ENCODE results near the gene CUEDC1. TPM values are rescaled to one million over a fixed set of nuclear protein-coding genes. Genes with fewer than 3 reads are reported as not detected.

Gene CUEDC1
- total and polyA plus RNA-seq, 9 of the 15 experiments (the other 6 are each of a cell fraction or from before 2014, with no cell fraction given) = 0.20 to 4.1 (median 1.6) TPM; not detected in 1

- no peak overlapping the region for H3K27ac ChIP-seq (ENCODE audit: extremely low read depth, low read depth, low read length)
- FAIRE-seq = no peak
- ATAC-seq = no peak
Measured at GRCh38 chr17:57886020-57886419, 69.2 kb downstream of the CUEDC1 start.

More at GRCh38 chr17:57886020-57886419, 69.2 kb downstream of the CUEDC1 start:
- H3K4me1 ChIP-seq (replicated peaks in 1 of 2; ENCODE audit: control insufficient read depth in 2 of 2, insufficient read depth in 2 of 2, low read length in 2 of 2) = peaks cover 0 to 8% of the 10 kb centered on the region in 2 experiments; a peak in 2 of 5 replicates
- H3K9ac ChIP-seq (ENCODE audit: insufficient read depth in 1 of 2, low read depth in 2 of 2, low read length in 2 of 2) = no peak overlapping the region
- no peak for TF ChIP-seq ZNF165 (CRISPR knock-in tag; IDR thresholded peaks at IDR 0.05; ENCODE audit: borderline replicate concordance)
- TF ChIP-seq SMAD1 (IDR thresholded peaks at IDR 0.05; ENCODE audit: low read depth, low read length, partially characterized antibody) = no peak
- no peak for TF ChIP-seq ZZZ3 (IDR thresholded peaks at IDR 0.05)
- TF ChIP-seq, protein P1, sequence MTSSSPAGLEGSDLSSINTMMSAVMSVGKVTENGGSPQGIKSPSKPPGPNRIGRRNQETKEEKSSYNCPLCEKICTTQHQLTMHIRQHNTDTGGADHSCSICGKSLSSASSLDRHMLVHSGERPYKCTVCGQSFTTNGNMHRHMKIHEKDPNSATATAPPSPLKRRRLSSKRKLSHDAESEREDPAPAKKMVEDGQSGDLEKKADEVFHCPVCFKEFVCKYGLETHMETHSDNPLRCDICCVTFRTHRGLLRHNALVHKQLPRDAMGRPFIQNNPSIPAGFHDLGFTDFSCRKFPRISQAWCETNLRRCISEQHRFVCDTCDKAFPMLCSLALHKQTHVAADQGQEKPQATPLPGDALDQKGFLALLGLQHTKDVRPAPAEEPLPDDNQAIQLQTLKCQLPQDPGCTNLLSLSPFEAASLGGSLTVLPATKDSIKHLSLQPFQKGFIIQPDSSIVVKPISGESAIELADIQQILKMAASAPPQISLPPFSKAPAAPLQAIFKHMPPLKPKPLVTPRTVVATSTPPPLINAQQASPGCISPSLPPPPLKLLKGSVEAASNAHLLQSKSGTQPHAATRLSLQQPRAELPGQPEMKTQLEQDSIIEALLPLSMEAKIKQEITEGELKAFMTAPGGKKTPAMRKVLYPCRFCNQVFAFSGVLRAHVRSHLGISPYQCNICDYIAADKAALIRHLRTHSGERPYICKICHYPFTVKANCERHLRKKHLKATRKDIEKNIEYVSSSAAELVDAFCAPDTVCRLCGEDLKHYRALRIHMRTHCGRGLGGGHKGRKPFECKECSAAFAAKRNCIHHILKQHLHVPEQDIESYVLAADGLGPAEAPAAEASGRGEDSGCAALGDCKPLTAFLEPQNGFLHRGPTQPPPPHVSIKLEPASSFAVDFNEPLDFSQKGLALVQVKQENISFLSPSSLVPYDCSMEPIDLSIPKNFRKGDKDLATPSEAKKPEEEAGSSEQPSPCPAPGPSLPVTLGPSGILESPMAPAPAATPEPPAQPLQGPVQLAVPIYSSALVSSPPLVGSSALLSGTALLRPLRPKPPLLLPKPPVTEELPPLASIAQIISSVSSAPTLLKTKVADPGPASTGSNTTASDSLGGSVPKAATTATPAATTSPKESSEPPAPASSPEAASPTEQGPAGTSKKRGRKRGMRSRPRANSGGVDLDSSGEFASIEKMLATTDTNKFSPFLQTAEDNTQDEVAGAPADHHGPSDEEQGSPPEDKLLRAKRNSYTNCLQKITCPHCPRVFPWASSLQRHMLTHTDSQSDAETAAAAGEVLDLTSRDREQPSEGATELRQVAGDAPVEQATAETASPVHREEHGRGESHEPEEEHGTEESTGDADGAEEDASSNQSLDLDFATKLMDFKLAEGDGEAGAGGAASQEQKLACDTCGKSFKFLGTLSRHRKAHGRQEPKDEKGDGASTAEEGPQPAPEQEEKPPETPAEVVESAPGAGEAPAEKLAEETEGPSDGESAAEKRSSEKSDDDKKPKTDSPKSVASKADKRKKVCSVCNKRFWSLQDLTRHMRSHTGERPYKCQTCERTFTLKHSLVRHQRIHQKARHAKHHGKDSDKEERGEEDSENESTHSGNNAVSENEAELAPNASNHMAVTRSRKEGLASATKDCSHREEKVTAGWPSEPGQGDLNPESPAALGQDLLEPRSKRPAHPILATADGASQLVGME (CRISPR knock-in tag; IDR thresholded peaks at IDR 0.05) = no peak
- no peak for TF ChIP-seq E2F3 (CRISPR knock-in tag; IDR thresholded peaks at IDR 0.05)
- TF ChIP-seq CBX1 (IDR thresholded peaks at IDR 0.05; ENCODE audit: low read depth) = no peak
- TF ChIP-seq ZNF197 (CRISPR knock-in tag; IDR thresholded peaks at IDR 0.05; ENCODE audit: low read depth) = no peak
- TF ChIP-seq SRSF3 (IDR thresholded peaks at IDR 0.05; ENCODE audit: insufficient read depth, low read length) = no peak
- TF ChIP-seq CBFA2T3 (IDR thresholded peaks at IDR 0.05) = no peak
- no peak for TF ChIP-seq ZNF384 (IDR thresholded peaks at IDR 0.05; ENCODE audit: low read depth, low read length)
- no peak for TF ChIP-seq CAMTA2 (CRISPR knock-in tag; conservative IDR thresholded peaks at IDR 0.05)
- no peak for TF ChIP-seq NEUROD1 (IDR thresholded peaks at IDR 0.05; ENCODE audit: borderline replicate concordance, low read depth, low read length, partially characterized antibody)
- no peak for TF ChIP-seq ETV5 (CRISPR knock-in tag; IDR thresholded peaks at IDR 0.05; ENCODE audit: low read depth)
- TF ChIP-seq ZFPM2 (CRISPR knock-in tag; IDR thresholded peaks at IDR 0.05) = no peak
- no peaks in the 10 kb centered on the region; the same call in 1 of the 2 replicates for H4K20me1 ChIP-seq (replicated peaks; ENCODE audit: control insufficient read depth, insufficient read depth, low read length)
- CTCF ChIA-PET (ENCODE audit: low intra/inter-chr PET ratio) = no interaction called here
- no peaks in the 10 kb centered on the region for H3K9me3 ChIP-seq (replicated peaks; ENCODE audit: control insufficient read depth, insufficient read depth, low read depth, low read length)
- BruUV-seq (replicated peaks) = no TSS peak
- H3K79me2 ChIP-seq (ENCODE audit: control insufficient read depth, insufficient read depth, low read length) = no peaks in the 10 kb centered on the region
- peaks cover 4% of the 10 kb centered on the region for H3K9me1 ChIP-seq (ENCODE audit: control insufficient read depth, insufficient read depth, low read length)
- no peaks in the 10 kb centered on the region for H3K36me3 ChIP-seq (ENCODE audit: control insufficient read depth, insufficient read depth, low read length)
- POLR2A ChIA-PET = interaction anchor here (0.6 kb wide), 2 partner anchors 12 to 30 kb away, joined by 3 to 4 read pairs; no protein-coding TSS in a partner anchor
- no peak overlapping the region for H3K4me3 ChIP-seq
- peaks cover 34 to 84% of the 10 kb centered on the region in 2 experiments for H3K27me3 ChIP-seq (ENCODE audit: control insufficient read depth in 2 of 2, insufficient read depth in 2 of 2, low read length in 2 of 2)
- no peak for DNase-seq (ENCODE audit: extremely low read depth in 1 of 4, low spot score in 3 of 4)
- H3K4me2 ChIP-seq (ENCODE audit: insufficient read depth, low read length) = no peak overlapping the region
- WGBS (ENCODE audit: insufficient coverage, low coverage, missing lambda C conversion rate) = 9% methylated on average over 4 of the region's 4 CpGs
- H2AFZ ChIP-seq (ENCODE audit: low read depth, low read length) = no peak overlapping the region
- in situ Hi-C loops (cut with MboI) = no loop called here
- intact Hi-C loops (cut with micrococcal nuclease) = no loop called here
